GM21529 (cell line): ENCODE data around the gene FSIP1.

ENCODE experiments used
- ATAC-seq: cut with Tn5 transposase; IDR thresholded peaks from one replicate; pipeline ENCODE4 v1.9.1; 2021; ENCODE audit not compliant: unreplicated experiment

Gene FSIP1

DNA sequence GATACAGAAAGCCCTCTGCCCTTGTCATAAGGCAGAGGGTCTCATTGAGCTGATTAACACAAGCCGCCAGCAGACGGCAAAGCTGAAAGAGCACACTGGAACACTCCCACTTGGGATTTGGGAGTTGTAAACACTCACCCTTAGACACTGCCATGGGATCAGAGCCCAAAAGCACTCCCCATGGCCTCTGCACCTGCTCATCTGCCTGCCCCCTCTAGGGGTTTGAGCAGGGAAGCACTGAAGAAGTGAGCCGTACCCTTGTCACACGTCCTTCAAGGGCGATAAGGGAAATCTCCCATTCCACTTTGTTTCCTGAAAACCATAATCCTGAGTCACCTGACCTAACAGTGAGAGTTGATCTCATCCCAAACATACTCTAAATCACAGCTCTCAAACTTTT is 14.7 kb downstream of the FSIP1 start:
- ATAC-seq = no peak

GRCh38 chr15:39761006-39761405 is 21.6 kb downstream of the FSIP1 start:
- ATAC-seq = no peak

- no peak for ATAC-seq
Observed at GRCh38 chr15:39756806-39757522, 25.7 kb downstream of the FSIP1 start.

- no peak for ATAC-seq
Observed at GRCh38 chr15:39752991-39753390, 29.6 kb downstream of the FSIP1 start.

DNA sequence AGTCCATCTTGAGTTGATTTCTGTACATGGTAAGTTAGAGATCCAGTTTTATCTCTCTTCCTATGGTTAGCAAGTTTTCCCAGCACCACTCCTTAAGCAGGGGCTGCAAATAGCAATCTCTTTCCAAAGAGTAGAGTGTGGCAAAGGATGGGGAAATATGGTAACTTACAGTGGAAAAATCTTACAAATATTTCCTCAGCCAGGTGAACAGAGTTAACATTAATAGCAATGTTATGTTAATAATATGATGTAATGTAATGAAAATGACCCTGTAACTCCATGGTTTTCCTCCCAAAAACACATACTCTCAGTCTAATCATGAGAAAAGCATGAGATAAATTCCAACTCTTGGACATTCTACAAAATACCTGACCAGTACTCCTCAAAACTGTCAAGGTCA is 30.4 kb downstream of the FSIP1 start:
- no peak for ATAC-seq

- ATAC-seq = no peak
Observed at GRCh38 chr15:39748276-39748675, 34.4 kb downstream of the FSIP1 start.

- no peak for ATAC-seq
Observed at GRCh38 chr15:39747326-39747725, 35.3 kb downstream of the FSIP1 start.

DNA sequence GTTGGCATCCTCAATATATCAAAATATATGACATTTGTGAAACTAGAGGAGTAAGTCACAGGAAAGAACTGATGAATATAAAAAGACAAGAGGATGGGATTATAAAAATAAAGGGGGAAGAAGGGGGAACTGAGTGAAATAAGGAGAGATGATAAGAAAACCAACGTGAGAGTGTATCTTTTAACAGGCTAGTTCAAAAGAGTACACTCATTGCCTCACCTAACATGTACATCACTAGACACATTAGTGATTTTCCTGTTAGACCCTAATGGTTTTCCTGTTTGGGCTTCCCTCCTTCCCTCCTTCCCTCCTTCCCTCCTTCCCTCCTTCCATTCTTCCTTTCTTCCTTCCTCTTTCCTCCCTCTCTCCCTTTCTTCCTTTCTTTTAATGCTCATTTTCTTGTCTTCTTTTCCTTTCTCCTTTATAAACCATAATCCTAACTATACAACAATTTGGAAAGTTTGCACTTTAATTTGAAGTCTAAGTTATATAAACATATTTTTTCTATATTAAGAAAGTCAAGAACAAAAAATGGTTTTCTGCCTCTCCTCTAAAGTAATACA is 35.8 kb downstream of the FSIP1 start:
- no peak for ATAC-seq

- ATAC-seq = no peak
Observed at GRCh38 chr15:39746176-39746575, 36.5 kb downstream of the FSIP1 start.

DNA sequence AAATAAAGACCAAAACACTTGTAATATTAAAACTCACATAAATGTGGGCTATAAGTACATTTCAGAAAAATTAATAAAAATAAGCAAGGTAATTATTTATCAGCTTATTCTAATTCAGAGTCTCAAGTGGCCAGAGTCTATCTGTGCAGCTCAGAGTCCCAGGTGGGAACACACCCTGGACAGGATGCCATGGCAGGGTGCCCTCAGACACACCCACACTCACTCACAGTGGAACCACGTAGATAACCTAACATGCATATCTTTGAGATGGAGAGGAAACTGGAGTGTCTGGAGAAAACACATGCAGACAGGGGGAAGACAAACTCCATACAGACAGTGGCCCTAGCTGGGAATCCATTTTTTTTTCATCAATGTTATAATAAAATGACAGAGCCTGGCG is 37.2 kb downstream of the FSIP1 start:
- ATAC-seq = no peak

GRCh38 chr15:39744334-39745103 is 38.1 kb downstream of the FSIP1 start:
- ATAC-seq = no peak

GRCh38 chr15:39743611-39744010 is 39.0 kb downstream of the FSIP1 start:
- ATAC-seq = no peak

- no peak for ATAC-seq
Observed at GRCh38 chr15:39741258-39741657, 41.4 kb downstream of the FSIP1 start.

- no peak for ATAC-seq
Observed at GRCh38 chr15:39738998-39739397, 43.6 kb downstream of the FSIP1 start.

- no peak for ATAC-seq
Observed at GRCh38 chr15:39737196-39737550, 45.5 kb downstream of the FSIP1 start.

DNA sequence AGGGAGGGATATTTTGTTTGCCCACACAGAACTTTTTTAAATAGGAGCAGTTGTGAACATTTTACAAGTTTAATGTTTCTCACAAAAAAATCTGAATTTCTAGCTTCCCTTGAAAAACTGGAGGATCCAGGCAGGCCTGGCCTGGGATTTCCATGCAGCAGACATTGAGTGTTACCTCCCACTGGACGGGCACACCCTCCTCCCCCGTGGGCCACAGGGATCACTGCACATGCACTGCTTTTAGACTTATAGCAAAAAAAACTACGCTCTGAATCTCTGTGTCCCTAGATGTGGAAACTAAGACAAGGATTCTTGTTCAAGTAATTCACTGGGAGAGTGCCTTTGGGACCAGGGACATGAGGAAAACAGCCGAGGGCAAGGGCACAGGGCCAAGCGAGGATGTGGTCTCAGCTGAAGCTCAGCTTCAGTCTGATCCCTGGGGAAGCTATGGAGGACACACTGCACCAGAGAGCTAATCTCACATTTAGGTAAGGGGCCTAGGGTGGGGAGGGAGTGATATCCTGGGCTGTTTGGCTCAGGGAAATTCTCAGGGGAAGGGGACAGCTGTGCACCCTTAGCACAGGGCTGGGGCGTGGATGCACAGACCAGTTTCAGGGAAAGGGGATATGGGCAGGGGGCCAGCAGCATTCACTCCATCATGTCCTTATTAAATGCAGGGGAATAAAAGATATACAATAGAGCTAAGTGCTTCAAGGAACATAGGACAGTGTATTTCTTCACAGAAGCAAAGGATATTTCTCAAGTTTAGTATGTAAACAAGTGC is 46.0 kb downstream of the FSIP1 start:
- no peak for ATAC-seq

- no peak for ATAC-seq
Observed at GRCh38 chr15:39735120-39735717, 47.4 kb downstream of the FSIP1 start.

- no peak for ATAC-seq
Observed at GRCh38 chr15:39731266-39731665, 51.4 kb downstream of the FSIP1 start.

DNA sequence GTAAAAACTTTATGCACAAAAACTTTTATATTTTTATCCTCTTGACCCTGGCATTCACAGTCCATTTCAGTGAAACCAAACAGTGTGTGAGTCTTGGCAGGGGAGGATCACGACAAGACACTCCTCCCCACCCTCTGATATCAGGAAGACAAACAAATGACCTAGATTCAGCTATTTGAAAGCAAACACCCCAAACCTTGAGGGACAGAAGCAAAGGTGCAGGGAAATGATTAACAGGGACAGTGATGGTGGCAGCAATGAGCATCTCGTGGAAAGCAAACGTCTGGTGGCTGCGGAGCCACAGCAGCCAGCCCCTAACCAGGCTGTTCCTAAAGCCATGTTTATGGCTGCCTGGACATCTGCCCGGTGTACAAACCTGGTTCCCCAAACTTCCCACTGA is 52.1 kb downstream of the FSIP1 start:
- no peak for ATAC-seq

DNA sequence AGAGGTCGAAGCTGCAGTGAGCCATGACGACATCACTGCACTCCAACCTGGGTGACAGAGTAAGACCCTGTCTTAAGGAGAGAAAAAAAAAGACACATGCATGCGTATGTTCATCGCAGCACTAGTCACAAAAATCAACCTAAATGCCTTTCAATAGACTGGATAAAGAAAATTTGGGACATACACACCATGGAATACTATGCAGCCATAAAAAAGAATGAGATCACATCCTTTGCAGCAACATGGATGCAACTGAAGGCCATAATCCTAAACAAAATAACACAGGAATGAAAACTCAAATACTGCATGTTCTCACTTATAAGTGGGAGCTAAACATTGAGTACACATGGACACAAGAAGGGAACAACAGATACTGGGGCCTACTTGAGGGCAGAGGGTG is 53.1 kb downstream of the FSIP1 start:
- no peak for ATAC-seq

DNA sequence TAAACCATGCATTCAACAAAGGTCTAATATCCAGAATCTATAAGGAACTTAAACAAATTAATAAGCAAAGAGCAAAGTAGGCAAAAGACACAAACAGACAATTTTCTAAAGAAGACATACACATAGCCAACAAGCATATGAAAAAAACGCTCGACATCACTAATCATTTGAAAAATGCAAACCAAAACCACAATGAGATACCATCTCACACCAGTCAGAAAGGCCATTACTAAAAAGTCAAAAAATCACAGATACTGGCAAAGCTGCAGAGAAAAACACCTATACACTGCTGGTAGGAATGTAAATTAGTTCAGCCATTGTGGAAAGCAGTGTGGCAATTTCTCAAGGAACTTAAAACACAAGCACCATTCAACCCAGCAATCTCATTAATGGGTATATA is 53.8 kb downstream of the FSIP1 start:
- ATAC-seq = no peak
